AG04449 (cell line): ENCODE results near the gene CLDN20.

Experiments used
- CTCF ChIA-PET: fragments of 350-600 bp; formaldehyde crosslinking; extraction: SDS; loops from one replicate; lab custom pipeline; 2021; ENCODE audit warnings: antibody characterized with exemption; lab: Yijun Ruan, JAX
- POLR2A ChIA-PET: fragments of 400-600, 350-600 bp; formaldehyde crosslinking; extraction: SDS; loops from one replicate; lab custom pipeline; 2020; ENCODE audit warnings: antibody characterized with exemption, inconsistent platforms; lab: Yijun Ruan, JAX
- DNase-seq: peaks from one replicate; pipeline ENCODE4 v3.0.0-alpha.2; 2010; ENCODE audit warnings: low read depth, low spot score
- H3K4me3 ChIP-seq: 2 replicates; pipeline ENCODE4 v1.5.1; 2011; ENCODE audit warnings: low read depth, mild to moderate bottlenecking, control low read depth, low read length
- TF ChIP-seq, protein P1 (sequence below): IDR thresholded peaks from one replicate; pipeline ENCODE4 v1.5.1; 2011; ENCODE audit warnings: mild to moderate bottlenecking, moderate library complexity, low read length, control low read depth, inconsistent platforms; ENCODE audit not compliant: insufficient read depth; ENCODE audit errors: missing control alignments

CLDN20 gene

DNA sequence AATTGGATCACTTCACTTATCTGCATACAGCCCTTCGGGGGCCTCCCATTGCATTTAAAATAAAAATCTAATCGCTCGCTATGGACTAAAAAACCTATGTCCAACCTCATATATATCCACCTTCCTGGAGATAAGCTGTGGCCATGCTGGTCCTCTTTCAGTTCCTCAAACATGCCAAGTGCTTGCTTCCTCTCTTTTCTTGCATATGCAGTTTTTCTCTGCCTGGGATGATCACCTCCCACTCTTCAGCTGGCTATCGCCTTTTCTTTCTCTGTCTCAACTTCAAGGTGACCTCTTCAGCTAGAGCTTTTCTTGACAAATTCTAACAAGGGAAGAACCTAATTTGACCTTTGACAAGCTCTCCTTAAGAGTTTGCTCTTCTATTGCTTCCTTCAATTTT lies 56.1 kb downstream of the CLDN20 start:
- no peak for DNase-seq
- TF ChIP-seq, protein P1, sequence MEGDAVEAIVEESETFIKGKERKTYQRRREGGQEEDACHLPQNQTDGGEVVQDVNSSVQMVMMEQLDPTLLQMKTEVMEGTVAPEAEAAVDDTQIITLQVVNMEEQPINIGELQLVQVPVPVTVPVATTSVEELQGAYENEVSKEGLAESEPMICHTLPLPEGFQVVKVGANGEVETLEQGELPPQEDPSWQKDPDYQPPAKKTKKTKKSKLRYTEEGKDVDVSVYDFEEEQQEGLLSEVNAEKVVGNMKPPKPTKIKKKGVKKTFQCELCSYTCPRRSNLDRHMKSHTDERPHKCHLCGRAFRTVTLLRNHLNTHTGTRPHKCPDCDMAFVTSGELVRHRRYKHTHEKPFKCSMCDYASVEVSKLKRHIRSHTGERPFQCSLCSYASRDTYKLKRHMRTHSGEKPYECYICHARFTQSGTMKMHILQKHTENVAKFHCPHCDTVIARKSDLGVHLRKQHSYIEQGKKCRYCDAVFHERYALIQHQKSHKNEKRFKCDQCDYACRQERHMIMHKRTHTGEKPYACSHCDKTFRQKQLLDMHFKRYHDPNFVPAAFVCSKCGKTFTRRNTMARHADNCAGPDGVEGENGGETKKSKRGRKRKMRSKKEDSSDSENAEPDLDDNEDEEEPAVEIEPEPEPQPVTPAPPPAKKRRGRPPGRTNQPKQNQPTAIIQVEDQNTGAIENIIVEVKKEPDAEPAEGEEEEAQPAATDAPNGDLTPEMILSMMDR = no peak
- CTCF ChIA-PET = interaction anchor here (0.6 to 1.3 kb wide), 4 partner anchors 8 to 176 kb away, joined by 3 to 5 read pairs (median 4); no protein-coding TSS in a partner anchor
- POLR2A ChIA-PET = no interaction called here
- H3K4me3 ChIP-seq = no peak overlapping the region

DNA sequence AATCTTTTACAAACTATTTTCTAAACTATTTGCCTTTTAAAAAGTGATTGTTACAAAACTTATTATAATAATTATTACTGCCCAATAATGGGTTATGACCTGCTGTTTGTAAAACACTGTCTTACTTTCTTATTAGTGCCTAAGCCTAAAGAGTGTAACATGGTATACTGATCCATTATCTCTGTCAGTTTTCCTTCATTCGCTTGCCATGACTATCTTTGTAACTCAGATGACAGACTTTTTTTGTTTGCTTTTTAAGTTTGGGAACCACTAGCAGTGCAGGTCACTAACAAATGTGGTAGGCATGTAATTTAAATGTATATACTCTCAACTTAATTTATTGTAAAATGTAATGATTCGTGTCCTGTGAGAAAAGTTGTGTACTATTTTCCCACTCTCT lies 60.4 kb downstream of the CLDN20 start:
- ChIA-PET POLR2A (no interaction called here), CTCF (interaction anchor here (4.0 kb wide), 1 partner anchor 8 kb away, joined by 31 read pairs; the partner anchor contains the start of gene TFB1M)
- TF ChIP-seq, protein P1 = no peak
- no peak overlapping the region for H3K4me3 ChIP-seq
- no peak for DNase-seq

DNA sequence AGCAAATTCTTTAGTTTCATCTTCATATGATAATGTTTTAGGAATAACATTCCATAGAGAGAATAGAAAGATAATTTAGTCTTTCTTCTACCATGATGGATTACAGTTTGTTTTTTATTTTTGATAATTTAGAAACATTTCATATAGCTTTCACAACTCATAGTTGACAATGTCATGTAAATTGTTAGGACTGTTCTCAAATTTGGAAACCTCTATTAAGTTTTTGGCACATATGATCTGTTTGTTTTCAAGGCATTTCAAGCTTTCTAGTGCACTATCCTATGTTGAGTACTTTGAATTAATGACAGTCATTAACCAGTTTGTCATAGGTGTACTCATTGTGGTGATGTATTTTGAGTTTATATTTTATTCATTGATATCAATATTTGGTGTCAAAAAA lies 61.2 kb downstream of the CLDN20 start:
- TF ChIP-seq, protein P1 = no peak
- ChIA-PET POLR2A (no interaction called here), CTCF (interaction anchor here (0.6 to 6.2 kb wide), 4 partner anchors 9 to 207 kb away, joined by 3 to 87 read pairs (median 17); partner anchors contain the start of gene TFB1M)
- no peak for DNase-seq
- no peak overlapping the region for H3K4me3 ChIP-seq

DNA sequence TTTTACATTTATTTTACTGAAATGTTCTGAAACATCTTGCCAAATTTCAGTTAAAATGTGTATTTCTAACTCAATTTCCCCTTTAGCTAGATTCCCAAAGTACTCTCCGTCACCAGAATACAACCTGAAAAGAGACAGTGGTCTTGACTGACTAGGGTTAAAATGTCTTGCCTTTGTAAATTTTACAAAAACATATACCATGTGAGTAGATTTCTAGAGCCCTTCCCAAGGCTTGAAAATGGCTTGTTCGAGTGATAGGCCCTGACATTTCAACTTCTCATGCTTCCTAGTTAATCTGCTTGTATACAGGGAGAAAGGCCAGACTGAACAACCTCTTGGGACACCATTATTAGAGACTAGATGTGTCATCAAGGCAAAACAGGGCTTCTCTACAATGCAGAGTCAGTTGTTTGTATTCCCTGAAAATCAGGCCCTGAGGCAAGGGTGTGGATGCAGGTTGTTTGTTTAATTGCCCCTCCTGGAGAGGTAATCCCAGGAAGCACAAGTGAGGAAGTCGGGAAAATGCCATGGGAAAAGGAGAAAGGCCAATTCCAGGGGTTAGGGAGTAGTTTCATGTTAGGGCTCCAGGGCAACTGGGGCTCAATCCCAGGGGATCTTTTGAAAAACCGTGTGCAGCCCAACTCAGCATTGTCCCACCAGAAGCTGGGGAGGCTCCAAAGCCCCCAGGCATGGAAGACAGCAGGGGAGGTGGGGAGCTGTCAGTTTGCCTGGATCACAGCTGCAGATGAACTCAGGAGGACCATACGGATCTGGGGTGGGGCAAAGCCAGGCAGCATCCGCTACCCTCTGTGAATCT lies 62.1 kb downstream of the CLDN20 start:
- TF ChIP-seq, protein P1 = no peak
- ChIA-PET CTCF (interaction anchor here (0.9 to 6.2 kb wide), 6 partner anchors 10 to 213 kb away, joined by 3 to 87 read pairs (median 5); partner anchors contain the start of gene TFB1M), POLR2A (no interaction called here)
- H3K4me3 ChIP-seq = no peak overlapping the region
- DNase-seq = no peak
